T47D (cell line): ENCODE data around the gene KLHL2.
"Not testable (repeated sequence)": the region's sequence is repeated elsewhere in the genome, so short reads cannot be mapped to it uniquely, and the experiment has no call there.

Experiments used
- DNase-seq, 2 experiments: peaks; one replicate each; pipeline versions ENCODE4 v3.0.0 to v3.0.0-alpha.2; 2011 to 2012; ENCODE audit warnings: low read depth in 1 of 2, low spot score in 1 of 2
- JUND ChIP-seq: IDR thresholded peaks from 2 replicates; pipeline ENCODE4 v1.6.1; 2012; ENCODE audit warnings: low read depth
- in situ Hi-C: cut with HindIII; loops from 2 replicates; pipeline ENCODE4 v1.10.0; 2016; ENCODE audit warnings: low sequenced_read_pairs, low pct_unique_long_range_greater_than_20kb

The KLHL2 gene

GRCh38 chr4:165207431-165208220, at the start of gene KLHL2:
Gene KLHL2, plus strand, starts transcription at chr4:165207561. Its CDS starts 316 bp downstream, at chr4:165207877.
- no peak for TF ChIP-seq JUND
- in situ Hi-C loops, result no loop called here
- peak; percentile 62 to 63 for DNase-seq

- in situ Hi-C loops, result no loop called here
- TF ChIP-seq JUND, result no peak
- no peak for DNase-seq
These were observed 48.6 kb upstream of the KLHL2 start for GRCh38 chr4:165158762-165159161.

GRCh38 chr4:165164257-165164656, 43.1 kb upstream of the KLHL2 start:
- DNase-seq, result no peak
- in situ Hi-C loops, result no loop called here
- no peak for TF ChIP-seq JUND

GRCh38 chr4:165166872-165167271, 40.5 kb upstream of the KLHL2 start:
- DNase-seq, in situ Hi-C loops: not testable (repeated sequence)

GRCh38 chr4:165167650-165168049, 39.7 kb upstream of the KLHL2 start:
- in situ Hi-C loops, result no loop called here
- no peak for DNase-seq
- no peak for TF ChIP-seq JUND

- in situ Hi-C loops, result no loop called here
- no peak for DNase-seq
- TF ChIP-seq JUND, result no peak
These were observed 36.5 kb upstream of the KLHL2 start for GRCh38 chr4:165170819-165171218.

GRCh38 chr4:165175470-165175869, 31.9 kb upstream of the KLHL2 start:
- DNase-seq, in situ Hi-C loops: not testable (repeated sequence)

- in situ Hi-C loops, result no loop called here
- no peak for TF ChIP-seq JUND
- DNase-seq, result no peak
These were observed 31.5 kb upstream of the KLHL2 start for GRCh38 chr4:165175879-165176278.

GRCh38 chr4:165177725-165178666, 29.4 kb upstream of the KLHL2 start:
- in situ Hi-C loops, result no loop called here
- peak in 1 of 2 experiments; percentile 12 for DNase-seq

GRCh38 chr4:165184220-165184619, 23.1 kb upstream of the KLHL2 start:
- DNase-seq, result no peak
- TF ChIP-seq JUND, result no peak
- in situ Hi-C loops, result no loop called here

More at GRCh38 chr4:165177725-165178666, 29.4 kb upstream of the KLHL2 start:
- TF ChIP-seq JUND, result no peak

GRCh38 chr4:165184998-165185397, 22.4 kb upstream of the KLHL2 start:
- DNase-seq, in situ Hi-C loops: not testable (repeated sequence)

- no peak for TF ChIP-seq JUND
- no peak for DNase-seq
- in situ Hi-C loops, result no loop called here
These were observed 21.9 kb upstream of the KLHL2 start for GRCh38 chr4:165185448-165185847.
